HepG2 (cell line): ENCODE data around the gene ALB. TPM values are rescaled to one million over a fixed set of nuclear protein-coding genes. Genes with fewer than 3 reads are reported as not detected.
A peak's percentile ranks its signal among the peaks of the same experiment; 100 is the strongest.

Source experiments
- DRAP1 ChIP-seq: IDR thresholded peaks from 2 replicates; pipeline ENCODE4 v1.6.1; 2016; ENCODE audit warnings: missing genetic modification reagents, missing compliant biosample characterization
- HDAC1 ChIP-seq: sonication (generic); formaldehyde crosslinking; IDR thresholded peaks from 2 replicates; pipeline ENCODE4 v1.5.1; 2020; ENCODE audit warnings: mild to moderate bottlenecking, missing genetic modification reagents
- MLXIP ChIP-seq: sonication (generic); formaldehyde crosslinking; IDR thresholded peaks from 2 replicates; pipeline ENCODE4 v1.9.0; 2021; ENCODE audit warnings: missing genetic modification reagents, borderline replicate concordance
- RARA ChIP-seq: IDR thresholded peaks from 2 replicates; pipeline ENCODE4 v1.6.1; 2016; ENCODE audit warnings: missing genetic modification reagents, missing compliant biosample characterization
- SNAI1 ChIP-seq: sonication (generic); formaldehyde crosslinking; IDR thresholded peaks from 2 replicates; pipeline ENCODE4 v1.5.0; 2020; ENCODE audit warnings: mild to moderate bottlenecking, missing genetic modification reagents, borderline replicate concordance
- TMF1 ChIP-seq: sonication (generic); formaldehyde crosslinking; IDR thresholded peaks from 2 replicates; pipeline ENCODE4 v1.8.1; 2022; ENCODE audit warnings: low read depth, missing genetic modification reagents
- ZHX2 ChIP-seq, 2 experiments: sonication (generic) in 1 of 2; formaldehyde crosslinking in 1 of 2; IDR thresholded peaks; 2 replicates each; pipeline versions ENCODE4 v1.6.1 to v1.9.0; 2014 to 2022; ENCODE audit warnings: antibody characterized with exemption in 1 of 2, borderline replicate concordance in 1 of 2, inconsistent platforms in 1 of 2, low read depth in 1 of 2, missing genetic modification reagents in 1 of 2
- ZNF569 ChIP-seq: sonication (generic); formaldehyde crosslinking; IDR thresholded peaks from 2 replicates; pipeline ENCODE4 v1.5.0; 2020; ENCODE audit warnings: mild to moderate bottlenecking, missing genetic modification reagents, moderate library complexity, borderline replicate concordance
- ZNF574 ChIP-seq: sonication (generic); formaldehyde crosslinking; IDR thresholded peaks from 2 replicates; pipeline ENCODE4 v1.4.0; 2020; ENCODE audit warnings: missing genetic modification reagents
- ZNF710 ChIP-seq: sonication (generic); formaldehyde crosslinking; IDR thresholded peaks from 2 replicates; pipeline ENCODE4 v1.5.0; 2020; ENCODE audit warnings: mild to moderate bottlenecking, missing genetic modification reagents, borderline replicate concordance
- polyA plus RNA-seq, 8 experiments: library from polyadenylated mRNA; depleted of rRNA in 3 of 8; stranded (reverse) in 7 of 8; unstranded in 1 of 8; fragments of >200 nt; fragmentation: Illumina TruSeq in 4 of 8; extraction: Trizol in 4 of 8; gene quantifications; 2 replicates each; pipeline versions ENCODE4 v1.2.1 to v1.2.3, GENCODE V29; 2011 to 2016; ENCODE audit warnings: low read depth in 4 of 8, missing spikeins in 1 of 8, mixed read lengths in 1 of 8; ENCODE audit not compliant: insufficient read depth in 1 of 8
- total RNA-seq, 5 experiments: library from RNA; depleted of rRNA; stranded (reverse); fragments of >200 nt; fragmentation: Illumina TruSeq; extraction: Trizol; gene quantifications; 2 replicates each; pipeline ENCODE4 v1.2.3, GENCODE V29; 2016; ENCODE audit warnings: low read depth in 1 of 5

The ALB gene
- total and polyA plus RNA-seq, 2 of the 13 experiments (the other 11 are each of a cell fraction or from before 2014, with no cell fraction given) = 22,259 to 22,625 TPM

GRCh38 chr4:73408181-73408867, 4.2 kb downstream of the ALB start (continued):
- TF ChIP-seq TMF1 (CRISPR knock-in tag) = 0 out of 2 replicates have a peak, but pooled peaks have one; percentile 41
- TF ChIP-seq ZNF569 (CRISPR knock-in tag) = no peak
- no peak for TF ChIP-seq MLXIP (CRISPR knock-in tag)
- peak; percentile 46 for TF ChIP-seq HDAC1 (CRISPR knock-in tag)
- TF ChIP-seq ZHX2 (IDR thresholded peaks at IDR 0.05; ENCODE audit: low read depth) = no peak
- TF ChIP-seq ZHX2 (CRISPR knock-in tag; IDR thresholded peaks at IDR 0.05; ENCODE audit: borderline replicate concordance) = no peak
- TF ChIP-seq SNAI1 (CRISPR knock-in tag) = 0 out of 2 replicates have a peak, but pooled peaks have one; percentile 59
- TF ChIP-seq DRAP1 (CRISPR knock-in tag) = 0 out of 2 replicates have a peak, but pooled peaks have one; percentile 21
- TF ChIP-seq ZNF710 (CRISPR knock-in tag) = no peak
- TF ChIP-seq ZNF574 (CRISPR knock-in tag) = no peak
- no peak for TF ChIP-seq RARA (CRISPR knock-in tag)
